Activated naive CD8-positive, alpha-beta T cell treated with anti-CD3 and anti-CD28 coated beads, Interleukin-2, amount 50 U/mL, for 16 hours (primary cell): Measurements from ENCODE around the gene EIF3J.
"Not testable (repeated sequence)": the region's sequence is repeated elsewhere in the genome, so short reads cannot be mapped to it uniquely, and the experiment has no call there.

ENCODE experiments used
- DNase-seq: peaks from one replicate; pipeline ENCODE4 v3.0.0-alpha.2; 2020; ENCODE audit warnings: low read depth, low spot score

EIF3J gene

DNA sequence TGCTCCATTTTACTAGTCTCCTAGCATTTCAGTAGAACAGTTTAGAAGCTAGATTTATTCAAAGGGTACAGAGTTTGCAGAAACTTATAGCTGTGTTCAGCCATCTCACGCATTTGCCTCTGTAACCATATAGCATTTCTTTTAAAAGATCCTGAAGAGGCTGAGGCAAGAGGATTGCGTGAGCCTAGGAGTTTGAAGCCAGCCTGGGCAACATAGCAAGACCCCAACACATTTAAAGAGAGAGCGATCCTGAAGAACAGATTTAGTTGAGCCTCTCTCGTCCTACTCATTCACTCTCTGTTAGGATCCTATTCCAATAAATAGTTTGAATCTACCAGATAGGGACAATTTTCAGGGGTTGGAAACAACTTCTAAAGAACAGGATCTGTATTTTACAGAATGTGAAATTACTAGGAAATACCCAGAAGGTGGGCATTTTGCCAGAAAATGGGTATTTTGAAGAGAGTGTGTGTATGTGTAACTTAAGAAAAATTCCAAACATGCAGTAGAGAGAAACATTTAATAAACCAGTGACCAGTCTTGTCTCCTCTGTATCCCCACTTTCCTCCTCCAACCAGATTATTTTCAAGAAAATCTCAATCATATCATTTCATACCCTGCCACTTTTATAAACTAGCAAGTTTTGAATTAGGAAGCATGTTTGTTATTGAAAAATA is 4.5 kb downstream of the EIF3J start:
- DNase-seq, result no peak

DNA sequence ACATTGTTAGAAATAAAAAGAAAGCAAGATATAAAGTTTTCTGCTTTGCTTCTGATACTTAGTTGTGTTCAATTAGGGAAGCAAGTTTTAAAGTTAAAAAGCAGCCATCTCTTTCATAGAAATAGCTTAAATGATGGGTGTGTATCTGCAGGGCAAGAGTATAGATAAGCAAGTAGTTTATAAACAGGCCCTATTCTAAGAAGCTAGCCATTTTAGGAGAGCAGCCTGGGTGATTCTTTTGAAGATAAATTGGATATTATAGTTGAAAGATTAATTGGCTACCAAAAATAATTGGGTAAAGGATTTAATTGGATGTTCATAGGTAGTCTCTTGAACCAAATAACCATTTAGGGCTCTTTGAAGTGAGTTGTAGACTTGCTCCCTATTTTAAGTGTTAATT is 5.6 kb downstream of the EIF3J start:
- no peak for DNase-seq

DNA sequence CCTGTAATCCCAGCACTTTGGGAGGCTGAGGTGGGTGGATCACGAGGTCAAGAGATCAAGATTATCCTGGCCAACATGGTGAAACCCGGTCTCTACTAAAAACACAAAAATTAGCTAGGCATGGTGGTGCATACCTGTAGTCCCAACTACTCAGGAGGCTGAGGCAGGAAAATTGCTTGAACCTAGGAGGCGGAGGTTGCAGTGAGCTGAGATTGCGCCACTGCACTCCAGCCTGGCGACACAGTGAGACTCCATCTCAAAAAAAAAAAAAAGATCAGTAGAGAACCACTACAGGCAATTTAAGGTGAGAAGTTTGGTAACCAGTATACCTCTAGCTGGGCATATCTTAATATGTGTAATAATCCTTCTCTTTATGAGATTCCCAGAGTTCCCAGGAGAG is 7.8 kb downstream of the EIF3J start:
- DNase-seq, result not testable (repeated sequence)

DNA sequence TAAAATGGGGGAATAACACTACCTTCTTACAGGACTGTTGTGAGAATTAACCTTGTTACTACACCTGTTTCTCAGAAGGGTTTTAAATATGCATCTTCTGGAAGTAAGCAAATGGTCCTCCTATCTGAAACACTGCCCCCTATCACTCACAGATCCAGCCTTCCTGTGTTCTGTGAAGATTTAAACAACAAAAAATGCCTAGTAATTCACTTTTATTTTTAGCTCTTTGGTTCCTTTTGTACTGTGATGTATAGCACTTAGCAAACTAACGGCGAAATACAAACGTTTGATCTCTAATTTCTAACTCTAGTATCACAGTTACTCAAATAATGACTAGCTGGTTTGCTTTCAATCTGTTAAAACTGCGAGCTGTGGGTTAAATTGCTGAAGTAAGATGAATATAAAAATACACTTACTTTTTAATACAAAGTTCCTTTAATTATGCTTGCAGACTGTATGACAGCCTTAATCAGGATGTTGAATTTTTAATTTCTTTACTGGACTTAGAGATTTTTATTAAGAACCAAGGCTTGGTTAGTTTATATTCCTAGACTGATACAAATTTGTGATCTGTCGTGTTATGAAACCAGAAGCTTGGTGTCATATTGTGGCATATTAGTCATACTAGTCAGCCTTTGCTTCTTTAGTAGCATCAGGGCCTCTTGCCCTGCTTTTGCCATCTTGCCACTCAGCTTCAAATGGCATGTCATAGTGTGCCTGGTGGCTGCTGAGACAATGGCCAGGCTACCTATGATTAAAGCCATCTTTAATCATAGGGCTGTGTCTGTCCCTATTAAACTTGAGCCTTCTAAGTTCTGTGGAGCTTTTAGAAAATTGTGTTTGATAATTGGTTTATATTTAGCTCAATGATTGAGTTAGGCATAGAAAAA is 9.2 kb downstream of the EIF3J start:
- peak; percentile 13 for DNase-seq

DNA sequence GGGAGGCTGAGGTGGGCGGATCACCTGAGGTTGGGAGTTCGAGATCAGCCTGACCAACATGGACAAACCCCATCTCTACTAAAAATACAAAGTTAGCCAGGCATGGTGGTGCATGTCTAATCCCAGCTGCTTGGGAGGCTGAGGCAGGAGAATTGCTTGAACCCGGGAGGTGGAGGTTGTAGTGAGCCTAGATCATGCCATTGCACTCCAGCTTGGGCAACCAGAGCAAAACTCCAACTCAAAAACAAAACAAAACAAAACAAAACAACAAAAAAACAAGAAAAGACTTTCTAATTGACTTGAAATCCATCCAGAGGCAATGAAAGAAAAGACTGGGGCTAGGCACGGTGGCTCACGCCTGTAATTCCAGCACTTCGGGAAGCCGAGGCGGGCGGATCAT is 12.2 kb downstream of the EIF3J start:
- not testable (repeated sequence) for DNase-seq

DNA sequence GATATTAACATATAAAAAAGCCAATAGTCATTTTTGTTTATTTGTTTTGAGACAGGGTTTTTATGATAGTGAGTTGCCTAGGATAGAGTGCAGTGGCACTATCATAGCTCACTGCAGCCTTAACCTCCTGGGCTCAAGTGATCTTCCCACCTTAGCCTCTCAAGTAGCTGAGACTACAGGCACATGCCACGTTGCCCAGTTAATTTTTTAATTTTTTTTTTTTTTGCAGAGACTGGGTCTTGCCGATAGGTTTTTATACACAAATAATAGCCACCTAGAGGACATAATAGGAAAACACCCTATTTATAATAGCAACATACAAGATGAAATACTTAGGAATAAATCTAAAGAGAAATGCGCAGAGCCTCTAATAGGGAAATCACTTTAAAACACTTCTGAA is 13.3 kb downstream of the EIF3J start:
- DNase-seq, result no peak

DNA sequence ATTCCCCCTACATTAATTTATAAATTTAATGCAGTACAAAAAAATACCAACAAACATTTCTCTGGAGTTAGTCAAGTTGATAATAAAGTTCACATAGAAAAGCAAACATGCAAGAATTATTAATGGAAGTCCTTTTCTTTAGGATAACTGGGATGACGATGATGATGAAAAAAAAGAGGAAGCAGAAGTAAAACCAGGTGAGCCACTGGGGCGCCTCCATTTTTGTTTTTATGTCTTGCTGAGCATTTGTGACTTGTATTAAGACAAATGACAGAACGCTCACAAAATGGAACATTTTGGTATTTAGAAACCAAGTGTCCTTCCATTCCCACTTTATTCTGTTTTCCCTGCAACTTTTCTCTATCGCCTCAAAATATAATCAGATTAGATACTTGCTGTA is 13.8 kb downstream of the EIF3J start:
- no peak for DNase-seq

DNA sequence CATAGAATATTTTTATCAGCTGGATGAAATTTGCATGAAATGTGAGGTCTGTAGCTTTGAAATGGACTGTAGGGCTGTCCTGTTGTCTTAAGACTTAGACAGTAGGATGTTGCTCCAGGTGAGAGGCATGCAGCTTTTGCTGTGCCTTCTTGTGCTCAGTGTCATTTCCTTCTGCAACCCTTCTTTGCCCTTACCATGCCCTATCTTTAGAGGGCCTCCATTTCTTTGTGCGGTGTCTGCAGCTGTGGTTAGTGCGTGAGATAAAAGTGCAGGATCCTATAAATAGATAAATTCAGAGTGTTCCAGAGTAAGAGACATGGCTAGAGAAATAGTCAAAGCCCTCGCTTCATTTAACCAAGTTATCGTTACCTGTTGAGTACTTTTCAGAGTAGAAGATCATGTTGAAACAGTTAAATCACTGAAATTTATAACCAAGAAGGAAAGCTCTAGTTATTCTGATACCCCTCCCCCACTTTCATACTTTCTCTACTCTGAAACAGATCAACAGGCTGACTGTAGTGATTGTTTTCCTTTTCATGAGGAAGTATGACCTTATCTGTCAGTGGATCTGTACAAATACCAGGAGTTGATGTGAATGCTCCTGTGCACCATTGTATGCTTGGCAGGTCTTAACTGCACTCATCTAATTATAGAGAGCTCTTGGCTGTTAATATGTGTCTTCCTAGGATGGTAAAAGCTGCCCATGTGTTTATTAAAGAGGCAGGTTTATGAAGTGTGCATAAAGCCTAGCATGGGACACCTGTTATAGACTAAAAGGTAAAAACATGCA is 18.2 kb downstream of the EIF3J start:
- no peak for DNase-seq

DNA sequence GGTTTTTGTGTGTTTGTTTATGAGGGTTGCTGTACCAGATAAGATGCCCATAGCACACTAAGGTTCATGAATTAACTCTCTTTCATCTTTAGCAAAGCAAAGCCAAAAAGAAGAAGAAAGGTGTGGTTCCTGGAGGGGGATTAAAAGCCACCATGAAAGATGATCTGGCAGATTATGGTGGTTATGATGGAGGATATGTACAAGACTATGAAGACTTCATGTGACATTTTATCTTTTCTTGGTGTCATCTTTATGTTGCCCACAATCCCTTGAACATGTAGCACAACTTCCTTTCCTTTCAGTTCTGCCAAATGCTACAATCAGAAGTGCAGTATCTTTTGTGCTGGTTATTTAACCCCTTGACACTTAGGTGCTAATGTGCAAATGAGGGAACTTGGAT is 24.0 kb downstream of the EIF3J start:
- DNase-seq, result not testable (repeated sequence)

DNA sequence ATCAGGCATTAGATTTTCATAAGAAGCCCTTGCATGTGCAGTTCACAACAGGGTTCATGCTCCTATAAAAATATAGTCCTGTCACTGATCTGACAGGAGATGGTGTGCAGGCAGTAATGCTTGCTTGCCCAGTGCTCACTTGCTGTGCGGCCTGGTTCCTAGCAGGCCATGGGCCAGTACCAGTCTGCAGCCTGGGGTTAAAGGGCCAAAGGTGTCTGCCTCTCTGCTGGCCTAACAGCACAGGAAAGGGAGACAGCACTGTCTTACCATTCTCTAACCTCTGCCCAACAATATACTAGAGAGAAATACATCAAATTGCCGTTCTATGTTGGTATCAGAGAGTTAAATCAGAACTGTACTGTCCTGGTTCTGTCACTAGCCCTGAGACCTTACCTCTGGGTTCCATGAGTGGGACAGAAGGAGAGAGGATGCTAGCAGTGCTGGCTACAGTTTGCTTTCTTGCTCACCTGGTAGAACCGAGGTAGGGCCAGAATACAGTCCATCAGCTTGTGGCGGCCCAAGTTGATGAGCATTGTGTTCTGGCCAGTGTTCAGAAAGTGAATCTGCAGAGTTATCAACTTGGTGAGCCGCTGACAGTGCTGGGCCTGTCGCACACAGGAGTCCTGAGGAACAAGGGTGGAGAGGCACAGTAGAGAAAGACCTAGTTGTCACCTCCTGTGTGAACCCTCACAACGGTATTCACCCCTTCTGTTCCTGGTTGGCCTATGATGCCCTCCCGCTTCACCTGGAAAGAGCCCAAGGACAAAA is 28.6 kb downstream of the EIF3J start:
- no peak for DNase-seq

DNA sequence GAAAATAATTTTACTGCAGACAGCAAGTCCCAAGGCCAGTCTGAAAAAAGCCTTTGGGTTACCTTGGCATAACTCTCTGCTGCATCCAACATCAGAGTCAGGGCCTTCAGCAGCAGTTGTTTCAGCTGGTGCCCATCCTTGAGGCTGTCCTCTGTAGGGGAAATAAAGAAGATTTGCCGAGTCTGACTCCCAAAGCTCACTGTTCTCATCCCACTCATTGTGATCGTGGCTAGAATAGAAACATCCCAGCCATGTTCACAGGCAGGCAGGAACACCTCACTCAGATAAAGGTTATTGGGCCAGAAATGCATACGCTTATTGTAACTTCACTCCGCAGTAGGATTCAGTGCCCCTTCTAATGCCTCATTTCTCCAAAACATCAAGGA is 29.2 kb downstream of the EIF3J start:
- DNase-seq, result no peak

DNA sequence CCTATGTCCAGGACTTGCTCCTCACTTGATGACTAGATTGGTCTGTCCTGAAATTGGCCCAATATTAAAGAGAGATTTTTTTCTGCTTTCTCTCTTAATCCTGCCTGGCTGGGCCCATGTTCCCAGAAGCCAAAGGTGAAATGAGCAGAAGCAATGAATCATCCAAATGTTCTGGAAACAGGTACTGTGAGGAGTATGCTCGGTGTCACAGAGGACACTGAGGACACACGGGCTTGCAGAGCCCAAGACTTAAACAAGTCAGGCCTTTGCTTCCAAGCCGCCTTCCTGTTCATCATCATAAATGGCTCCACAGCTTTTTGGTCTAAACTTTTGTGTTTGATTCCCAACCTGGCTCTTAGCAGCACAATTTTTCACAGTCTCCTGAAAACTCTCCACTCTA is 31.4 kb downstream of the EIF3J start:
- no peak for DNase-seq

DNA sequence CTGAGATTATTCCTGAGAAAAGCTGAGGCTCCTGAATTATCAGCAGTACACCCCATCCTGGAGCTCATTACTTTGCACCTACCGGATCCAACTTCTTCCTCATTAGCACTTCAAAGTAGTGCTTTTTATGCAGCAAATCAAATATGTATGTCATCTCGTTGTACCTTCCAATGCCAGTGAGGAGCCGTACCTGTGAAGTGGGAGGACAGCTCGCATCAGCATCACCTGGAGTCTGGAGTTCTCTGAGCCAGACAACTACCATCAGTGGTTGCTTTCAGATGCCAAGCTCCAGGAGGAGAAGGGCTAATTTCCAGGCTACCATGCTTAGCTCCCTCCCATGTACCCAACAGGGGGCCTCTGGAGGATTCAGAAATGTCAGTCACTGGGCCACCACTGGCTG is 32.4 kb downstream of the EIF3J start:
- no peak for DNase-seq

DNA sequence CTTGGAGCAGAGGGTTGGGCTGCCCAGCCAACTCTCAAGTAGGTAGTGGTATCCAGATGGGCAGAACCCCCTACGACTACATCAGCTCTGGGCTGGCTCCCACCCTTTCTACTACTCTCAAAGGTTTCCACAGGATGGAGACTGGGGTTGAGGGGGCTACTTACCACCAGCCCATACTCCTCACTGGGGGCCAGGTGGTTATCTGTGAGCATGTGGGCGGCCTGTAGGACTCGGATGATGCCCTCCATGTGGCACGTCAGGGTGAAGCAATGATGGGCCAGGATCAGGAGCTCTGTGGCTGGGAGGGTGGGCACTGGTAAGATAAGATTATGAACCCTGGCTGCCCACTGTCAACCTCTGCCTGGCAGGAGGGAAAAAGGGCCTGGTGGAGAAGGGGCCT is 33.4 kb downstream of the EIF3J start:
- DNase-seq, result no peak

DNA sequence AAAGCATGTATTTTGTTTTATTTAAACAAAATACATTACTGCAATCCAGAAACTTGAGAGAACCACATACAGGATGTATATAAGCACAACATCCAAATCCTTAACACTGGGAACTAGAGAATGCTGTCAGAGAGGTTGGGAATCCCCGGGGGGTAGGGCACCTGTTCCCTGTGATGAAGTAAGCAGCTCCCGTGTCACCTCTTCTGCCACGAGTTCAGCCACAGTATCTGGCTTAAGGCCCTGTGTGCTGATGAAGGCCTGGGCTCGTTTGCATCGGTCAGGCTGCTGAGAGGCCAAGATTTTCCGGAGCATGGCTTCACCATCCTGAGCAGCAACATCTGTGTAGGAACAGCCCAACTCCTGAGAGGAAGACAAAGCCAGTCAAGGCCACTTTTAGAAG is 36.4 kb downstream of the EIF3J start:
- no peak for DNase-seq

DNA sequence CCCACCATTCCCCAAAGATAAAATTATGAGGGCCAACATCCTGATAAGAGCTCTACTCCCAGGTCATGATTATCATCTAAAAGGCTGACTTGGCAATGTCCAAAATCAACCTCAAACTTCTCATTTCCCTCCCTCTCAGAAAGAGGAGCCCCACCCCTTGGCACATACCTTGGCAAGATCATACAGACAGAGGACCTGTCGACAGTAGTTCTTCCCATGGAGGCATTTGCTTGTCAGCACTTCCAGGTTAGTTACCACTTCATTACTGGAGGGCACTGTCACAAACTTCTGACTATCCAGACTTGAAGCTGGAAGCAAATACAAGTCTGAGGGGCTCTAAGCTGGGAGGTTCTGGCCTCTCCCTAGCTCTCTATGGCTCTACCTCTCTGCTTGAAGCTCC is 37.8 kb downstream of the EIF3J start:
- DNase-seq, result no peak

DNA sequence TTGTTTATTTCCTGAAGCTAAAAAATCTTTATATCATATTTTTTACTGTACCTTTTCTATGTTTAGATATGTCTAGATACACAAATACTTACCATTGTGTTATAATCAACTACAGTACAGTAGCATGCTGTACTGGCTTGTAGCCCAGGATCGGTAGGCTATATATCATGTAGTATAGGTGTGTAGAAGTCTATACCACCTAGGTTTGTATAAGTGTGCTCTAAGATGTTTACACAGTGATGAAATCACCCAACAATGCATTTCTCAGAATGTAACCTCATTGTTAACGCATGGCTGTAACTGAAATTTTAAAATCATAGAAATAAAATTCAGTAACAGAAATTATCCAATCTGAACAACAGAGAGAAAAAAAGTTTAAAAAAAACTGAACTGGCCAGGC is 43.2 kb downstream of the EIF3J start:
- no peak for DNase-seq

DNA sequence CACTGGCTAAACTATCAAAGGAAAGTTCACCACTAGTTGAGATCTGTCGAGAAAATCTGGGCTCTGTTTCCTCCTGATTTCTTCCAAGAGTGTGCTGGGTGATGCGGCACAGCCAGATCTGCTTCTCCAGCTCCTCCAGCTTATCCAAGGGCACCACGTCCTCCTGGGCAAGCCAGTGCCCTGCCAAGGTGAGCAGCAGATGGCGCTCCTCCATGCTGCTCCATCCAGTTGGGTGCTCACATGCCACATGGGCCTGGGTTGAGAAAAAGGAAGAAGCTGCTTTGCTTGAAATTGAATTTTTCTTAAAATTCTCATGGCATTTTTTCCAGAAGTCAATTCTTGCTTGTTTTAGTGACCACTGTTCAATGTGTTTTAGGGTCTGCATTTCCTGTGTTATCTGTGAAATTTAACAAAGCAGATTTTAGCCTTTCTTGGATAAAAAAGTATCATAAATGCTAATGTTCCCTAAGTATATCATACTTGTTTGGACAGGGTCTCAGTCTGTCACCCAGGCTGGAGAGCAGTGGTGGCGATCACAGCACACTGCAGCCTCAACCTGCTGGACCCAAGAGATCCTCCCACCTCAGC is 47.3 kb downstream of the EIF3J start:
- DNase-seq, result peak; percentile 10

DNA sequence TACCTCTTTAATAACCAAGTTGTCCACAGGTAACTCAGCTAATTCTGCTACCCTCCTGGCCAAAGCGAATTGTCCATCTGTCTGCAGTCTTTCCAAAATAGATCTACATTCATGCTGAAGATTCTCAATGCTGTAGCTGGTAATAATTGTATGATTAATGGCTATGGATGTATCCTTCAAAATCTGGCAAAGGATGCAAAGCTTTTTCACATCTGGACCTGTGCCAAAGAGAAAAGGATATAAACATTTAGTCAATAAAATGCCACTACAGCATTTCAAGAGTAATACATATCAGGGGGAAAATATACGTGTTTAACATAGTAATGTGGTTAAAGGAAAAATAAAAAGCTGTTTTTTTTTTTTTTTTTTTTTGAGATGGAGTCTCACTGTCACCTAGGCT is 48.7 kb downstream of the EIF3J start:
- no peak for DNase-seq

DNA sequence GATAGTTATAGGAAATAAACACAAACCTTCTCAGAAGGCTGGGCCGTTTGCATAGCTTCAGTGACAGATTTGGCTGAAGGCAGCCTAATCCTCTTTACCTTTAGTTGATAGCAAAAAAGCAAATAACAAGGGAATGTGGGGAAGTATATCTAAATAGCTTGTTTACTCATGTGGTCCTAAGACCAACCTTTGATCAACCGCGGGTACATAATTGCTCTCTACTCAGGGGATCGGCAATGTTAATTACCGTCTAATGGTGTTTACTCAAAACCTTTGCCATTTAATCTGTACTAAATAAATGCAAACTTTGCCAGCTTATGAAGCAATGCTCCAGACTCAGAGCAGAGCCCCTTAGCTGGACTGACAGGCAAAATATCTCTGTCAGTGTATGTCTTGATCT is 51.6 kb downstream of the EIF3J start:
- no peak for DNase-seq

DNA sequence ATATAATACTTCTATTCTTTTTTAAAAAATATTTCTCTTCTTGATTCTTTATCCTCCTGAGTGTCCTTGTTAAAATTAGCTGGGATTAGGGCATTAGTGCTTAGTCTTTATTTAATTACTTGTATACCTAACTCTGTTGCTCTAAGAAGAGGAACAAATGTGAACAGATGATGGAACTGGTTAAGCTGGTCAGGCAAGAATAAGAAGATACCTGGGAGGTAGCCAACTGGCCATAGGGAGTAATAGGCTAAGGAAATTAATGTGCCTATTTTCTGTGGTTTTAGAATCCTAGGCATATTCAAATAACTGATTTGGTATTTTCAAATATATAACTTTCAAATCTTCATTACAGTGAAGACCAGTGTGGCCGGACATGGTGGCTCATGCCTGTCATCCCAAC is 54.4 kb downstream of the EIF3J start:
- DNase-seq, result no peak
